ENCODE measurements around the gene C8G. TPM values are rescaled to one million over a fixed set of nuclear protein-coding genes. Genes with fewer than 3 reads are reported as not detected.

Gene C8G
- total RNA-seq, 4 donors from 2014 or later: 24.9 to 148 (median 66.2) TPM; not detected in 1

DNA sequence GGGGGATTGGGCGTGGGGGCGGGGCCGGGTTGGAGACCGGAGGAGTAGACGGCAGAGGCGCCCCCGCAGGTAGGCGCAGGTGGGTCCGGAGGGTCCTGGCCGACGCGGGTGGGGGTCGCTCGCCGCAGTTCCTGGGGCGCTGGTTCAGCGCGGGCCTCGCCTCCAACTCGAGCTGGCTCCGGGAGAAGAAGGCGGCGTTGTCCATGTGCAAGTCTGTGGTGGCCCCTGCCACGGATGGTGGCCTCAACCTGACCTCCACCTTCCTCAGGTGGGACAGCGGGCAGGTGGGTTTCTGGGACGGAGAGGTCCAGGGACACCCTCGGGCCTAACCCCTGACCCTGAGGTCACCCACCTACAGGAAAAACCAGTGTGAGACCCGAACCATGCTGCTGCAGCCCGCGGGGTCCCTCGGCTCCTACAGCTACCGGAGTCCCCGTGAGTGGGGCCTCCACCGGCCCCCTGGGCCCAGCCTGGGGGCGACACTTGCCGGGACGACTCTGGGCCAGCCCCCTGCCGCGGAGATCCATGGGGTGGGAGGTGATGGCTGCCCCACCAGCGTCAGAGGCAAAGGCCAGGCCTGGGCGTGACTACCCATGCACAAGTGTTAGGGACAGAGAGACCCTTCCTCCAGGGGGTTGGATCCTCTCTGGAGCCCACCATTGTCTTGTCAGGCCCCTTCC, 34.0 kb downstream of the C8G start:
- no peak for DNase-seq

DNA sequence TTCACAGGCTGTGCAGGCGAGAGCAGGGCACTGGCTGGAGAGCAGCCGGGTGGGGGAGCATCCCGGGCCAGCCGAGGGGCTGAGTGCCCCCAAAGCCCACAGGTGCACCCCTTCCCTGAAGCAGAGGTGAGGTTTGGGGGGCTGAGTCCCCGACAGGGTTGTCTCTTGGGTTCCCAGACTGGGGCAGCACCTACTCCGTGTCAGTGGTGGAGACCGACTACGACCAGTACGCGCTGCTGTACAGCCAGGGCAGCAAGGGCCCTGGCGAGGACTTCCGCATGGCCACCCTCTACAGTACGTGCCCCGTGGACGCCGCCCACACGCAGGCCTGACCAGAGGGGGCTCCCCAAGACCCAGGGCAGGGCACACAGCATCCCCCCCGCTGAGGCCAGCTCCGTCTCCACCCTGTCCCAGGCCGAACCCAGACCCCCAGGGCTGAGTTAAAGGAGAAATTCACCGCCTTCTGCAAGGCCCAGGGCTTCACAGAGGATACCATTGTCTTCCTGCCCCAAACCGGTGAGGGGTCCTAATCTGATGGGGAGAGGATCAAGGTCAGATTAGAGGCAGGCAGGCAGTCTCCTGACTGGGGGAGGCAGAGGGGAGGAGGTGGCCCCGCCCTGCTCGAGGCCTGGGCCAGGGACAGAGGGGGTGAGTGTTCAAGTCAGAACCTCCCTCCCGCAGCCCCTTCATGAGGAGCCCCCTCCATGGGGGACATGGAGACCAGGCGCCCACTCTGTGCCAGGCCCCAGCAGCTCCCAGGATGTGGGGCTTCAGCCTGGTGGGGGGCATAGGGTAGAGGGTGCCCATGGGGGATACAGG, 34.9 kb downstream of the C8G start:
- TF ChIP-seq, protein P1, sequence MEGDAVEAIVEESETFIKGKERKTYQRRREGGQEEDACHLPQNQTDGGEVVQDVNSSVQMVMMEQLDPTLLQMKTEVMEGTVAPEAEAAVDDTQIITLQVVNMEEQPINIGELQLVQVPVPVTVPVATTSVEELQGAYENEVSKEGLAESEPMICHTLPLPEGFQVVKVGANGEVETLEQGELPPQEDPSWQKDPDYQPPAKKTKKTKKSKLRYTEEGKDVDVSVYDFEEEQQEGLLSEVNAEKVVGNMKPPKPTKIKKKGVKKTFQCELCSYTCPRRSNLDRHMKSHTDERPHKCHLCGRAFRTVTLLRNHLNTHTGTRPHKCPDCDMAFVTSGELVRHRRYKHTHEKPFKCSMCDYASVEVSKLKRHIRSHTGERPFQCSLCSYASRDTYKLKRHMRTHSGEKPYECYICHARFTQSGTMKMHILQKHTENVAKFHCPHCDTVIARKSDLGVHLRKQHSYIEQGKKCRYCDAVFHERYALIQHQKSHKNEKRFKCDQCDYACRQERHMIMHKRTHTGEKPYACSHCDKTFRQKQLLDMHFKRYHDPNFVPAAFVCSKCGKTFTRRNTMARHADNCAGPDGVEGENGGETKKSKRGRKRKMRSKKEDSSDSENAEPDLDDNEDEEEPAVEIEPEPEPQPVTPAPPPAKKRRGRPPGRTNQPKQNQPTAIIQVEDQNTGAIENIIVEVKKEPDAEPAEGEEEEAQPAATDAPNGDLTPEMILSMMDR (IDR thresholded peaks at IDR 0.05): no peak
- H3K9me3 ChIP-seq: no peaks in the 10 kb centered on the region

More for the DNA sequence above, 34.0 kb downstream of the C8G start:
- TF ChIP-seq, protein P1 (IDR thresholded peaks at IDR 0.05): no peak
- no peak for TF ChIP-seq POLR2A (IDR thresholded peaks at IDR 0.05)
- H3K4me3 ChIP-seq: no peak overlapping the region
- peaks cover 0 to 19% (median 2%) of the 10 kb centered on the region in 4 donors for H3K4me1 ChIP-seq
- H3K27me3 ChIP-seq: no peaks in the 10 kb centered on the region
- H3K27ac ChIP-seq: no peak overlapping the region
- no peaks in the 10 kb centered on the region for H3K36me3 ChIP-seq
- H3K9me3 ChIP-seq: no peaks in the 10 kb centered on the region

DNA sequence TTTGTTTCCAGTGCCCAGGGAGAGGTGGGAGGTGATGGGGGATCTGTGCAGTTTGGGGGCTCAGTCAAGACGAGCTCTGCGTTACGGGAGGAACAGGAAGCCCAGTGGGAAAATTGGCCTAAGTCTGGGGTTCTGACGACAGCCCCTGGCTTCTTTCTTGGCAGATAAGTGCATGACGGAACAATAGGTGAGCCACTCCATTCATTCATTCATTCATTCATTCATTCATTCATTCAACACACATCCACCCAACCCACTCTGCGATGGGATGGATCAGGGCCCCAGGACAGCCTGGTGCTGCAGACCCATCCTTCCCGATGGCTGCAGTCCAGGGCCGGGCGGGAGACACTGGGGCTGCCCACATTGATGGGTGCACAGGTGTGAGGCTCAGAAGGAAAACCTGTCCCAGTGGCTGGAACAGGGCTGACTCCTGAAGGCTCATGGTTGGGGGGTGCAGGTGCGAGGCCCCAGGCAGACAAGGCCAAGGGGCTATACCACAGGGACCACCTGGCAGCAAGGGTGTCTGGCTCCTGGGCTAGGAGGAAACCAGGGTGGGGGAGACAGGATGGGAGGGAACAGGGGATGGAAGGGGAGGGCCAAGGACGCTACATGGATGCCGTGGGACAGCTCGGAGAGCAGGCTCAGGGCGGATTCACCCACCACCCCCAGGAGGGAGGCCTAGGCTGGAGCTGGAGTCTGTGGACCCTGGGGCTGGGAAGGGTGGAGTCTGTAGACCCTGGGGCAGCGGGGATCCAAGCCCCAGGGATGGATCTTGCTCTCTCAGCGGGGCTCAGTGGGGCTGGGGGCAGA, 35.8 kb downstream of the C8G start:
- Histone ChIP-seq H3K27me3 (peaks cover 0 to 16% of the 10 kb centered on the region in 2 donors), H3K9me3 (no peaks in the 10 kb centered on the region), H3K27ac (no peak overlapping the region), H3K4me1 (peaks cover 0 to 19% (median 2%) of the 10 kb centered on the region in 4 donors), H3K36me3 (no peaks in the 10 kb centered on the region), H3K4me3 (no peak overlapping the region)
- no peak for TF ChIP-seq POLR2A (IDR thresholded peaks at IDR 0.05)
- TF ChIP-seq, protein P1 (IDR thresholded peaks at IDR 0.05): no peak
- no peak for DNase-seq

More for the DNA sequence above, 34.9 kb downstream of the C8G start:
- H3K4me1 ChIP-seq: peaks cover 0 to 20% (median 2%) of the 10 kb centered on the region in 4 donors
- no peak overlapping the region for H3K27ac ChIP-seq
- H3K27me3 ChIP-seq: peaks cover 0 to 7% of the 10 kb centered on the region in 2 donors
- DNase-seq: no peak
- no peaks in the 10 kb centered on the region for H3K36me3 ChIP-seq
- H3K4me3 ChIP-seq: no peak overlapping the region

DNA sequence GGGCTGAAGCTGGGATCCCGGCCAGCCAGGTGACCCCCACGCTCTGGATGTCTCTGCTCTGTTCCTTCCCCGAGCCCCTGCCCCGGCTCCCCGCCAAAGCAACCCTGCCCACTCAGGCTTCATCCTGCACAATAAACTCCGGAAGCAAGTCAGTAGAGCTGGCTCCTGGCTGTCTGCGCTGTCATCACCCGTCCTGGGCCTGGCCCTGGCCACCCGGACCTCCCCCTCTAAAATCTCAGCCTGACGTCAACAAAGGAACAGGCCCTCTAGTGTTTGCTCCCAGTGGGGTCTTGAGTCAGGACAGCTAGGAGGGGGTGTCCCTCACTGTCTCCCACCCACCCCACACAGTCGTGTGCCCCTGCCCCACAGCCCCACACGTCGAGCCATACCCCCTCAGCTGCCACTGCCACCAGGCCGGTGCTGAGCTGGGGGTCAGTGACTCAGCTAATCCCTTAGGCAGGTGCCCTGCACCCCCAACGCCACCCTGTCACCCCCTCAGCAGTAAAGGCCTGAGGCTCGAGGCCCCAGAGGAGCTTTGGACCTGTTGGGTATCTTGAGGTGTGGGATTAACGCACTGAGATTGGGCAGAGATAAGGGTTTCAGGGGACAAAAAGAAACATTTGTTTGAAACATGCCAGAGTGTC, 36.7 kb downstream of the C8G start:
- DNase-seq: no peak
- Histone ChIP-seq H3K9me3 (no peaks in the 10 kb centered on the region), H3K36me3 (no peaks in the 10 kb centered on the region), H3K27me3 (peaks cover 0 to 18% of the 10 kb centered on the region in 2 donors), H3K4me3 (no peak overlapping the region), H3K4me1 (peaks cover 0 to 19% (median 2%) of the 10 kb centered on the region in 4 donors), H3K27ac (no peak overlapping the region)
- TF ChIP-seq POLR2A (IDR thresholded peaks at IDR 0.05): no peak
- TF ChIP-seq, protein P1 (IDR thresholded peaks at IDR 0.05): no peak
